ENCODE data around the gene ARID1B.

The ARID1B gene

DNA sequence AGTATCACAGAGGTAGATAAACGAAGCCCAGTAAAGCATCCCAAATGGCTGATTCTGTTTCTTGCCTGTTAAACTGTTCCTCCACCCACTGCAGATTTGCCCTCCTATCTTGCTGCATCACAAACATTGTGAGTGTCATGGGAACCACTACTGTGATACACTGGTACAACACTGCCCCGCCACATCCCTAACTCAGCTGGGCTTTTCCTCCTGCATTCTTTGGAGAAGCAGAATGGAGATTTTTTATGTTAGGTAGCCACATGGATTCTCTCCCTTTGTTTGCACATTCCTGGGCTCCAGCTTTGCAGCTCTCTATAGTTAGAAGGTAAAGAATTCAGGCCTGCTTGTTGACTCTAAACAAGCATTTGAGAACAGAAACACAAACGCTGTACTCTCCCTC, 312.1 kb downstream of the ARID1B start:
- no peak for DNase-seq

- no peak for DNase-seq
Measured at GRCh38 chr6:157089851-157090250, 312.7 kb downstream of the ARID1B start.

GRCh38 chr6:157090736-157091135, 313.6 kb downstream of the ARID1B start:
- DNase-seq, result no peak

- no peak for DNase-seq
Measured at GRCh38 chr6:157091243-157091642, 314.1 kb downstream of the ARID1B start.

GRCh38 chr6:157091856-157092460, 314.8 kb downstream of the ARID1B start:
- DNase-seq, result no peak

DNA sequence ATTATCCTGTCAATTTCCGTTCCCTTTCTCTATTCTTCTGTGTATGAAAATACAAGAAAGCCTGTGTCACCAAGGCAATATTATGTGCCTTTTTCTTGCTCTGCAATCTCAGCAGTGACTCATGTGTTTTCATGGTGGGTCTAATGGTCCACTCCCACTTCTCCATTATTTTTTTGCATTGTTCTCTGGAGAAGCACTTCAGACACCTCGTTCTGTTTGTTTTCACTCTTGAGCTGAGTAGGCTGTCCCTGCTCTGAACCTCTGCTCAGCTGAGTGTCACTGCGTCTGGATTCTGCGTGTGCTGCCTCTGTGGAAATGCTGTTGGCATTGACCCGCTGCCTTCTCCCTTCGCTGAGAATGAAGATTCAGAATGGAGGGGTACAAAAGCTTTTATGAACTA, 315.6 kb downstream of the ARID1B start:
- DNase-seq, result peak; percentile 68

DNA sequence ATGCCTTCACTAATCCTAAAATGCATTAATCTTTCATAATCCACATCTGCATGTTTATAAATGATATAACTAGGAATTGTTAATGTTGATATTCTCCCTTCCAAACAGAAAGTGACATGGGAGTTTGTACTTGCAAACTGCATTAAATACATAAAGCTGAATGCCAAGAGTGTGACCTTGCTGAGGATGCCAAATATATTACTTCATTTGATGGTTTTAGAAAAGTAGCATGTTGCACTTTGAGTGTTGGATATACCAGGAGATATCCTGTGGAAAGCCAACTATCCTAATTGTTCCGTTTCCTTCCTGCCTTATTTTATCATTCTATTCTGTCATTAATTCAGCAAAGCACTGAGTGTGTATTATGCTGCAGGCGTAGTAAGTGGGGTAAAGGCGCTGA, 316.4 kb downstream of the ARID1B start:
- DNase-seq, result no peak

DNA sequence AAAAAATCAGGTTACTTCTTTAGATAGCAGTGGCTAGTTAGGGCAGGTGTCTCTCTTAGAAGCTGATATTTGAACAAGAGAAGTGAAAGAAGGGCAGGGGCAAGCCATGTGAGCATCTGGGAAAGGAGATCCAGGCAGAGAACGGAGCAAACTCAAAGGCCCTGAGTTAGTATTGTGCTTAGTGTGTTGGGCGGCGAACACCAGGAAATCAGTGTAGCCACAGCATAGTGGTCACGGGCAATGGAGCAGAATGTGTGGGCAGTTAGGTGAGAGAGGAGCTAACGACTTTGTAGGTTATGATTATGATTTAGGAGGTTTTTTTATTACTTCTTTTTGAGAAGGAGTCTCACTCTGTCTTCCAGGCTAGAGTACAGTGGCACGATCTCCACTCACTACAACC, 316.9 kb downstream of the ARID1B start:
- DNase-seq, result no peak

GRCh38 chr6:157095084-157095483, 317.9 kb downstream of the ARID1B start:
- DNase-seq, result no peak

DNA sequence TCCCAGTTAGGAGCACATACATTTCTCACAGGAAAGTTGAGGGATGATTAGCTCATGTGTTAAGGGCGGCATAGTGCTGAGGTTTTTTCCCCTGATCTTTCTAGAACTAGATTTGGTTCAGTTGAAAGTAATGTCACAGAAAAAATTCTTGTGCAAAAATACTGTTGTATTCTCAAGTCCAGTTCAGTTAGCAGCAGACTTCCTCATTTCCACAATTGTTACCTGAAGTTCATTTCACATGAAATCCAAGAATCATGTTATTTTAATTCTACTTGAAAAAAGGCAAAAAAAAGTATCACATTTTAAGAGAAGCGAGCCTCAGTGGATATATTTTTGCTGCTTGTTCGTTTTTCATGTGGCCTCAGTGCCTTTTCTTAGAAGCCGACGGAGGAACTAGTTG, 318.4 kb downstream of the ARID1B start:
- DNase-seq, result no peak

DNA sequence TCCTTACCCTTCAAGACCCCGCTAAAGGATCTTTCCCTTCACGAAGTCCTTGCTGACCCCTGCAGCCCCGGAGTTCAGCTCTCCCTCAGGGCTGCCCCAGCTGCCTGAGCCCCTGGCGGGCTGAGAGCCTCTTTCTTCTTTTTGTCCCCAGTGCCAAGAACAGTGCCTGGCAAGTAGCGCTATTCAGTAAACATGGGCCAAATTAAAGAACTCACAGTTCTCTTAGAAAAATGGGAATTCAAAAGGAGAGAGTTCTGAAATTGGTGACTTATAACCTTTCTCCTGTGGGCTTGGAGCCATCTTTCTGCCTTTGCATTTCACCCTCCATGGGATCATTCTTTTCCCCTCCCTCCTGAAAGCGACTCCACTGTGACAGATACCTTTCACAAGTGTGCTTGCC, 318.9 kb downstream of the ARID1B start:
- no peak for DNase-seq

- DNase-seq, result no peak
Measured at GRCh38 chr6:157096522-157096921, 319.3 kb downstream of the ARID1B start.

GRCh38 chr6:157097255-157097955, 320.2 kb downstream of the ARID1B start:
- no peak for DNase-seq

GRCh38 chr6:157098999-157099398, 321.8 kb downstream of the ARID1B start:
- DNase-seq, result no peak

GRCh38 chr6:157099912-157100593, 322.9 kb downstream of the ARID1B start:
- DNase-seq, result no peak

DNA sequence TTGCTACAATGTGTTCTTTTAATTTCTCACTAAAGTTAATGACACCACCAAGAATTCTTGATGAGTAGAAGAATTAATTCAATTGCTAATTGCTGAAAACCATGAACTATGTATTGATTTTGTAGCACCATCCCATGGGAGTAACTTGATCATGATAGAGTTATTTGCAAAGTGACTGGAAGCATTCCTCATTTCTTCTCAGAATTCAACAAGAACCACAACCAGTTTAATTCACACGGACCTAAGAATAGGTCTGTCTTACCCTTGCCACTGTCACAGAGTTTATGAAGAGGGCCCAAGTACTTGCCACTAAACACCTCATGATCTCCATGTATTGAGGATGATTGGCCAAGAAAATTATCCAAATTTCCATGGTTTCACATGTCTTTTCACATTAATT, 324.0 kb downstream of the ARID1B start:
- DNase-seq, result no peak

- DNase-seq, result no peak
Measured at GRCh38 chr6:157104803-157105202, 327.6 kb downstream of the ARID1B start.

GRCh38 chr6:157106487-157106886, 329.3 kb downstream of the ARID1B start:
- DNase-seq, result no peak

DNA sequence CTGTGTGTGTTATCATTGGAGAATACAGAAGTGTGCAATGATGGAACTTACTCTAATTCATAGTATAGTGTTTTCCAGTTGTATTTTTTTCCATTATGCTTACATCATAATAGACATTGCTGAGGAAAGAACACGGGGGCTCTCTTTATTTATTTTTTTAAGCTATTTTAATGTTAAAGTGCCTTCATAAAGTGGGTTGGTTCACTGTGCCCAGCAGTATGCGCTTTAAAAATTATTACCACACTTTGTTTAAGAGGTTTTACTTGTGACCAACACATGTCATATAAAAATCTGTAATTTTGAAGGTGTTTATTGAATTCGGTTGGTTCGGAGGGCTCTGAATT, 330.4 kb downstream of the ARID1B start:
- DNase-seq, result no peak

- no peak for DNase-seq
Measured at GRCh38 chr6:157107915-157108651, 330.9 kb downstream of the ARID1B start.

DNA sequence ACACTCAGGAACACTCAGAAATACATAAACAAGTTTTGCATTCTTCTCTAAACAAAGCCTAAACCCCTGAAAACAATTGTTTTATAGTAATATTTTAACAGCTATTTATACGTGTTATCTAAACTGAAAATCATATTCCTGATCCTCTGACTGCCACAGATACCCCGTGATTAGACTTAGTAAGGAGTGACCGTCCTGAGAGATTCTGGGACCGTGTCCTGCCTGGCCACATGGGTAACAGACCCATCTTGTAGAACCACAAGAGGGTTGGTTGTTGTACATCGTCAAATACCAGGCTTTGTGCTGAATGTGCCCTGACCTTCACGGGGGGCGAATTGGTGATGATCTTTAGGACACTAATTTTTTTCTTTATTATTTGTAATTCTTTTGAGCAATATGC, 331.7 kb downstream of the ARID1B start:
- DNase-seq, result no peak

DNA sequence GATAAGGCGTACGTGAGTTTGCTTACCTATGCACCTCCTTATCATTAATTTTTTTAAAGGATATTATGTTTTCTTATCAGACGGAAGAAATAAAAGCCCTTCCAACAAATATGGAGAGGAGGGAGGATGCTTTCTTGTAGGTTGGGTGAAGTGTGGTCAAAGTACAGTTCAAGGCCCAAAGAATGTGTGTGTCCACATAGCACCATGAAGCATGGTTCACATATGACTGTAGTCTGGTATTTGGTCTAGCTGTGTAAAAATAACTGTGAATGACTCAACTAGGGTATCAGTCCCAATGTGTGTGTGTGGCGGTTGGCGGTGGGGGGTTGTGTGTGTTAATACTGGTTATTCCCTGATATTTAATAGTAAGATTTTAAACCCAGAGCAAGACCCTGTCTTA, 333.4 kb downstream of the ARID1B start:
- DNase-seq, result no peak

DNA sequence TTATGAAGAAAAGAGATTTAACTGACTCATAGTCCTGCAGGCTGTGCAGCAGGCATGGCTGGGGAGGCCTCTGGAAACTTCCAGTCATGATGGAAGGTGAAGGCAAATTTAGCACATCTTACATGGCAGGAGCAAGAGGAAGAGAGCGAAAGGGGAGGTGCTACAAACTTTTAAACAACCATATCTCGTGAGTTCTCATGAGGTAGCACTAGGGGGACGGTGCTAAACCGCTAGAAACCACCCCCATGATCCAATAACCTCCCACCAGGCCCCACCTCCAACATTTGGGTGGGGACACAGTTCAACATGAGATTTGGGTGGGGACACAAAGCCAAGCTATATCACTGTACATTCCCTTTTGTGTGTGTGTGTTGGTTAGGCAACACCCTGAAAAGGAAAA, 336.2 kb downstream of the ARID1B start:
- DNase-seq, result no peak

DNA sequence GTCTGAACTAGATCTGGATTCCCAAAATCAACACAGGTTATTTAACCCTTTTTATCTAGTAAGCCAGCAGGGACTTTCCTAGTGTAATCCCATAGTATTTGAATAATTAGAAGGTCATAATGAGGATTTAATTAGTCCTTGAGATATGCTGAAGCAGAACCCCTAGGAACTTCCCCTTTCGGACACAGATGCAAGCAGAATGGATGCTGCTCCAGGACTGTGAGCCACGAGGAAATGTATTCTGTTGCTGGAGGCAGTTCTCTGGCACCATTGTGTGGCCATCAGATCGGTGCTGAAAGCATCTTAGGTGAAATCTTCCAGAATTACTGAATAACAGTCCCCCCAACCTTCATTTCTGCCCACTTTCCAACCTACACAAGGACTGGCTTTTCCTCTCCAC, 339.2 kb downstream of the ARID1B start:
- DNase-seq, result no peak

Data from NCI-H748 treated with DMSO at 0.1 percent for 48 hours (cell line).